HUES48 (cell line): Measurements from ENCODE around the gene FOS.
"Not testable (repeated sequence)": the region's sequence is repeated elsewhere in the genome, so short reads cannot be mapped to it uniquely, and the experiment has no call there.

Experiments
- H3K27ac ChIP-seq: one replicate; pipeline ENCODE4 v1.7.0; 2013; ENCODE audit warnings: low read depth, low read length, inconsistent platforms
- H3K27me3 ChIP-seq: 2 replicates; pipeline ENCODE4 v1.6.1; 2013; ENCODE audit warnings: mild to moderate bottlenecking, low read length; ENCODE audit not compliant: control insufficient read depth, insufficient read depth
- H3K36me3 ChIP-seq: 2 replicates; pipeline ENCODE4 v1.6.1; 2013; ENCODE audit warnings: low read length; ENCODE audit not compliant: control insufficient read depth, insufficient read depth
- H3K4me1 ChIP-seq: 2 replicates; pipeline ENCODE4 v1.6.1; 2013; ENCODE audit warnings: mild to moderate bottlenecking, low read length; ENCODE audit not compliant: control insufficient read depth, insufficient read depth
- H3K4me3 ChIP-seq: 2 replicates; pipeline ENCODE4 v1.5.1; 2013; ENCODE audit warnings: mild to moderate bottlenecking, low read depth, low read length
- H3K9ac ChIP-seq: 2 replicates; pipeline ENCODE4 v1.6.1; 2013; ENCODE audit warnings: mild to moderate bottlenecking, low read depth, low read length, moderate library complexity
- H3K9me3 ChIP-seq: 2 replicates; pipeline ENCODE4 v1.6.1; 2013; ENCODE audit warnings: low read length; ENCODE audit not compliant: control insufficient read depth, insufficient read depth

The FOS gene

DNA sequence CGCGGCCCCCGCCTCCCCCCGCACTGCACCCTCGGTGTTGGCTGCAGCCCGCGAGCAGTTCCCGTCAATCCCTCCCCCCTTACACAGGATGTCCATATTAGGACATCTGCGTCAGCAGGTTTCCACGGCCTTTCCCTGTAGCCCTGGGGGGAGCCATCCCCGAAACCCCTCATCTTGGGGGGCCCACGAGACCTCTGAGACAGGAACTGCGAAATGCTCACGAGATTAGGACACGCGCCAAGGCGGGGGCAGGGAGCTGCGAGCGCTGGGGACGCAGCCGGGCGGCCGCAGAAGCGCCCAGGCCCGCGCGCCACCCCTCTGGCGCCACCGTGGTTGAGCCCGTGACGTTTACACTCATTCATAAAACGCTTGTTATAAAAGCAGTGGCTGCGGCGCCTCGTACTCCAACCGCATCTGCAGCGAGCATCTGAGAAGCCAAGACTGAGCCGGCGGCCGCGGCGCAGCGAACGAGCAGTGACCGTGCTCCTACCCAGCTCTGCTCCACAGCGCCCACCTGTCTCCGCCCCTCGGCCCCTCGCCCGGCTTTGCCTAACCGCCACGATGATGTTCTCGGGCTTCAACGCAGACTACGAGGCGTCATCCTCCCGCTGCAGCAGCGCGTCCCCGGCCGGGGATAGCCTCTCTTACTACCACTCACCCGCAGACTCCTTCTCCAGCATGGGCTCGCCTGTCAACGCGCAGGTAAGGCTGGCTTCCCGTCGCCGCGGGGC, at the start of gene FOS:
TSS of gene FOS (plus strand) at position 407 of the 731 bp plus-strand sequence. CDS start at position 562, 155 bp downstream.
- peaks cover 12% of the 10 kb centered on the region for H3K36me3 ChIP-seq
- H3K27me3 ChIP-seq: peaks cover 43% of the 10 kb centered on the region

DNA sequence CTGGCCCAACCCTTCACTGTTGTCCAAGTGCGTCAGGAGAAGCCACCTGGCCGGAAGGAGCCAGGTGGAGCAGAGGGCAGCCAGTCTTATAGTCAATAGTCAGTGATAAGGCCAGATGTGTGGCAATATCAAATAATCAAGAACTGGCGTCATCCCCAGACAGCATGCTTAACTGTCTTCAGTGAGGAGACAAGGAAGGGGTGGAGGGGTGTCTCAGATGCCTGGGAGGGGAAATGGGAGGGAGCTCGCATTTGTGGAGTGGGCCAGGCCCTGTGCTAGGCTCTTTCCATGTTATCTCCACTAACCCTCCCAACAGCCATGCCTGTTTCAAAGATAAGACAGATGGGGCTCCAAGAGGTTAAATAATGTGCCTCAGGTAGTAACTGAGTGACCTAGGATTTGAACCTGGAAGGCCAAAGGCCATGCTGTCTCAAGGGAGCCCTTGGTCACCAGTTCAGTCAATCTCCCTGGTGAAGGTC, 48.9 kb upstream of the FOS start:
- no peaks in the 10 kb centered on the region for H3K36me3 ChIP-seq
- H3K9me3 ChIP-seq: no peaks in the 10 kb centered on the region
- H3K27me3 ChIP-seq: no peaks in the 10 kb centered on the region
- peaks cover 8% of the 10 kb centered on the region for H3K4me1 ChIP-seq
- no peak overlapping the region for H3K27ac ChIP-seq
- no peak overlapping the region for H3K4me3 ChIP-seq
- no peak overlapping the region for H3K9ac ChIP-seq

More for the DNA sequence above, at the start of gene FOS:
- peak within 1 kb of the TSS; percentile 91 for H3K4me3 ChIP-seq
- peak within 1 kb of the TSS; percentile 96 for H3K27ac ChIP-seq
- peak within 1 kb of the TSS; percentile 98 for H3K9ac ChIP-seq
- peaks cover 25% of the 10 kb centered on the region for H3K4me1 ChIP-seq
- H3K9me3 ChIP-seq: no peaks in the 10 kb centered on the region

DNA sequence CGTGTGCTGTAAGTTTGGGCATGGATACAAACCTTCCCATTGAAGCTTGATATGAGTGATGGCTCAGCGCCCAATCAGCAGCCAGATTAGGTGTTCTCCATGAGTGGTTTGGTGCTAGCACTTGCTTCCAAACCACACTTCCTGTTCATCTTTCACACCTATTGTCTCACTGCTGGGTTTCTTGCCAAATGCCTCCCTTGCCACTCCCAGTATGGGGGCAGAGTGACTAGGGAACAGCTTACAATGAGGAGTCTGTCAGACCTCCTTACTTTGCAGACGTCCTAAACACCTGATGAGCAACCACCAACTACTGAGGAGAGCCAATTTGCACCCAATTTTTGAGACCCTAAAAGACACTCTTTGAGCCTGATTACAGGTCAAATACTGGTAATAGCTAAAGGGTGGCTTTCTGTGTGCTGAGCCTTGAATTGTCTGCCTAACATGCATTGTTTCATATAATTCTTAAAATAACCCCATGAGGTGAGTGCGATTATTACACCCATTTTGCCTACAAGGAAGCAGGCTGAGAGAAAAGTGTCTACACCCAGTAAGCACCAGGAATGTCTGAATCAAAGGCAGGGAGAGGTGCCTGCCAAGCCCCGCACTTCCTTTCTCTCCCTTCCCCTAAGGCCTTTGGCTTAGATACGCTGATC, 48.4 kb upstream of the FOS start:
- H3K4me3 ChIP-seq: no peak overlapping the region
- no peak overlapping the region for H3K27ac ChIP-seq
- H3K4me1 ChIP-seq: peaks cover 8% of the 10 kb centered on the region
- no peaks in the 10 kb centered on the region for H3K27me3 ChIP-seq
- H3K9me3 ChIP-seq: no peaks in the 10 kb centered on the region
- no peaks in the 10 kb centered on the region for H3K36me3 ChIP-seq
- H3K9ac ChIP-seq: no peak overlapping the region

DNA sequence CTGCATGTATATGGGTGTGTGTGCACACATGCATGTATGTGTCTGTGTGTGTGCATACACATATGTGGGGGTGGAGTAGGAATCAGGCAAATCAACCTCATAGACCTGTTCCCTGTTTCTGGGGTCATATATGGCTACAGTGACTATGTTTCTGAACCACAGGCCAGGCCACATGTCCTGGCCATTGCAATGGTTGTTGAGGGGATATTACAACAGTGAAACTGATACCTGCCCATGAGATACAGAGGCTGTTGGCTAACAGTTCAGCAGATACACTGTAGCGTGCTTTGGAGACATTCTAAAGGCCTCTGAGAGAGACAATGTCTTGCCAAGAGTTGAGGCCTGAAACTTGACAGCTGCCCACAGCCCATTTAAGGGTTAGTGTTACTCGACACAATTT, 47.3 kb upstream of the FOS start:
- Histone ChIP-seq H3K4me1 (peaks cover 8% of the 10 kb centered on the region), H3K27ac (no peak overlapping the region), H3K4me3 (no peak overlapping the region), H3K9ac (no peak overlapping the region), H3K36me3 (no peaks in the 10 kb centered on the region), H3K9me3 (no peaks in the 10 kb centered on the region), H3K27me3 (no peaks in the 10 kb centered on the region)

DNA sequence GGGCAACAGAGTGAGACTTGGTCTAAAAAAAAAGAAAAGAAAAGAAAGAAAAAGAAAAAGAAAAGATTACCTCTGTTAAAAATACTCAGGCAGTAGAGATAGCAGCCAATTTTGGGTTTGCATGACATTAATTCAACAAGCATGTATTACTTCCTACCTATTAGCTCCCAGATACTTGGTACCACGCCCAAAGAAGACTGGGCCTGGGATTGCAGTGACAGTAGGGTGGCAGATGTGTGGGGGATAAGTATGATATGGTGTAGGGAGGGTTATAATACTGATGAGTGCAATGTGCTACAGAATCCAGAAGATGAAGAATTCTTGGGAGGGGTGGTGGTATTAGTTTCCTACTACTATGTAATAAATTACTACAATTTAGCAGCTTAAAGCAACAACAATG, 46.4 kb upstream of the FOS start:
- Histone ChIP-seq H3K4me3 (no peak overlapping the region), H3K9ac (no peak overlapping the region), H3K36me3 (no peaks in the 10 kb centered on the region), H3K4me1 (peaks cover 8% of the 10 kb centered on the region), H3K9me3 (no peaks in the 10 kb centered on the region), H3K27me3 (no peaks in the 10 kb centered on the region), H3K27ac (no peak overlapping the region)

DNA sequence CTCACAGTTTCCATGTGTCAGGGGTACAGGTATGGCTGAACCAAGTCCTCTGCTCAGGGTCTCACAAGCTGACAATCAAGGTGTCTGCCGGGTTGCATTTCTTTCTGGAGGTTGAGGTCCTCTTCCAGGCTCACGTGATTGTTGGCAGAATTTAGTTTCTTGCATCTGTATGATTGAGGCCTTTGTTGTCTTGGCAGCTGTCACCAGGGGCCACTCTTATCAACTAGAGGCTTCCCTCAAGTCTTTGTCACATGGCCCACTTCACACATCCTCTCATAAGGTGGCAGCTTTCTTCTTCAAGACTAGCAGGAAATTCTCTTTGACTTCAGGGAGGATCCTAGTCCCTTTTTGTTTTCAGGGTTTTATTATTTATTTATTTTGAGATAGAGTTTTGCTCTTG, 46.0 kb upstream of the FOS start:
- H3K36me3 ChIP-seq: no peaks in the 10 kb centered on the region
- peaks cover 8% of the 10 kb centered on the region for H3K4me1 ChIP-seq
- no peak overlapping the region for H3K9ac ChIP-seq
- no peaks in the 10 kb centered on the region for H3K9me3 ChIP-seq
- no peak overlapping the region for H3K27ac ChIP-seq
- no peak overlapping the region for H3K4me3 ChIP-seq
- H3K27me3 ChIP-seq: no peaks in the 10 kb centered on the region

DNA sequence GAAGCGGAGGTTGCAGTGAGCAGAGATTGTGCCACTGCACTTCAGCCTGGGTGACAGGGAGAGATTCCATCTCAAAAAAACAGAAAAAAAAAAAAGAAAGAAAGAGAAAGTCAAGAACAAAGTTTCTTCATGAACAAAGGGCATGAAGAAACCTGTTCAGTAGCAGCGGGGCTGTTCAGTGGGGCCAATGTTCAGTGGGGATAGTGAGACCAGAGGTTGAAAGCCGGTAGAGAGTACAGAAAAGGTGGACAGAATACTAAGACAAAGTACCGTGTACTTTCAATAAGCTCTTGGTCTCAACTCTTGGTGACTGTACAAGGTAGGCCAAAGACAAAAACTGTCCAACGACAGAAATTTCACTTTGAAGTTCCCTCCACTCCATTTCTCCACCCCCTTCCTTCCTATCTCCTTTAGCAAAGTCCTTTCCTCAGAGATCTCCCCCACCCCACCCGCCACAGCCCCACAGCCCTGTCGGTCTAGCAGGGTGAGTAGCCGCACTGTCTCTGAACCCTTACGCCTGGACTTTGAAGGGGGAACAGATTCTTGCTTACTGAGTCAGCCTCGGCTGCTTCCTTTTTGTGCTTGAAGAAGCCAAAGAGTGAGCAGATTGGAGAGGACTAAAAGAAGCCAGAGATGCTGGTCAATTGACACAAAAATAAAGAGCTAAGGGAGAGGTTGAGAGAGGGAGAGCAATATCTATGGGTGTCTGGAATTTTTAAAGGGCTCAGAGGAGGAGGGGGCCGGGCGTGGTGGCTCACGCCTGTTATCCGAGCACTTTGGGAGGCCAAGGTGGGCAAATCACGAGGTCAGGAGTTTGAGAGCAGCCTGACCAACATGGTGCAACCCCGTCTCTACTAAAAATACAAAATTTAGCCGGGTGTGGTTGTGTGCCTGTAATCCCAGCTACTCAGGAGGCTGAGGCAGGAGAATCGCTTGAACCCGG, 44.2 kb upstream of the FOS start:
- Histone ChIP-seq H3K36me3 (no peaks in the 10 kb centered on the region), H3K4me3 (no peak overlapping the region), H3K4me1 (peaks cover 5% of the 10 kb centered on the region), H3K9me3 (no peaks in the 10 kb centered on the region), H3K9ac (no peak overlapping the region), H3K27ac (no peak overlapping the region), H3K27me3 (no peaks in the 10 kb centered on the region)

DNA sequence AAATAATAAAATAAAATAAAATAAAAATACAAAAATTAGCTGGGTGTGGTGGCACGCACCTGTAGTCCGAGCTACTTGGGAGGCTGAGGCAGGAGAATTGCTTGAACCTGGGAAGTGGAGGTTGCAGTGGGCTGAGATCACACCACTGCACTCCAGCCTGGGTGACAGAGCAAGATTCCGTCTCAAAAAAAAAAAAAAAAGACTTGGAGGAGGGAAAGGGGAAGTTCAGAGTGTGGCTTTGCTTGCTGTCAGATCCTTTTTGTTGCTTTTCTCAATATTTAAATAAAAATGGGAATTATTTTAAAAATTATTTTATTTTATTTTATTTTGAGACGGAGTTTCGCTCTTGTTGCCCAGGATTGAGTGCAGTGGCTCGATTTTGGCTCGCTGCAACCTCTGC, 43.4 kb upstream of the FOS start:
- H3K36me3 ChIP-seq, H3K4me3 ChIP-seq, H3K4me1 ChIP-seq, H3K27me3 ChIP-seq, H3K27ac ChIP-seq, H3K9ac ChIP-seq, H3K9me3 ChIP-seq: not testable (repeated sequence)

DNA sequence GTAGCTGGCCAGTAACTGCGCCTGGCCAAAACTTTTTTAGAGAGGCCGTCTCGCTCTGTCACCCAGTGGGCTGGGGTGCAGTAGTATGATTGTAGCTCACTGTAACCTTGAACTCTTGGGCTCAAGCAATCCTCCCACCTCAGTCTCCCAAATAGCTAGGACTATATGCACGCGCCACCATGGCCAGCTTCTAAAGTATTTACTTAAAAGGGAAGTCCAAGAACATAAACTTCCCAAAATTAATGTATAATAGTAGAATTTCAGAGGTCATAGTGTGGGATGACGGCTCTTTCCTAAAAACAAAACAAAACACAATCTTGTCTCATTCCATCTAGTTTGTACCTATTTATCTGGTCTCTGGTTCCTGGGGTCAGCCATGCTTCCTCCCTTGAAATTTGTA, 42.2 kb upstream of the FOS start:
- no peaks in the 10 kb centered on the region for H3K9me3 ChIP-seq
- H3K9ac ChIP-seq: no peak overlapping the region
- H3K27ac ChIP-seq: no peak overlapping the region
- no peaks in the 10 kb centered on the region for H3K36me3 ChIP-seq
- no peaks in the 10 kb centered on the region; the same call in 1 of the 2 replicates for H3K4me1 ChIP-seq
- no peak overlapping the region for H3K4me3 ChIP-seq
- no peaks in the 10 kb centered on the region for H3K27me3 ChIP-seq

DNA sequence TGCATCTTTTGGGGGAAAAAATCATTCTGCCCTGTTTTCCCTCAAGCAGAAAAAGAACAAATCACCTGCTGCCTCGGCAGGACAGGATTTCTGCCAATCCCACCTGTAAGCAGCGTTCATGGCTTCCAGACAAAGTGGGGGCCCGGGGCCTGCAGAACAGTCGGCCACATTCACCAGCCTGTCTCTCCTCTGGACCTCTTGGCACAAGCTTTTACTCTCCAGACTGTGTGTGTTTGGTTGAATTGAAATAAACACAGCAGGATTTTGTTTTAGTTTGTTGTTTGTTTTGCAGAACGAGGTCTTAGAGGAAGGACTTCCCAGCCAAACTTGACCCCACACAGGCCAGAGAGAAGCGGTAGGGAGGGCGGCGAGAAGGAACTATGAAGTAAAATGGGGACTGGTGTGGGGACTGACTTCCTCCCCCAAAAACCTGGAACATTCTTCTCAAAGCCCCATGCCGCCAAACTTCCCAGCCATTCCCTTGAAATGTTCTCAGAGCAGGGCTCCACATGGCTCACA, 41.7 kb upstream of the FOS start:
- Histone ChIP-seq H3K27me3 (no peaks in the 10 kb centered on the region), H3K36me3 (no peaks in the 10 kb centered on the region), H3K9me3 (no peaks in the 10 kb centered on the region), H3K9ac (no peak overlapping the region), H3K4me3 (no peak overlapping the region), H3K27ac (no peak overlapping the region), H3K4me1 (no peaks in the 10 kb centered on the region; the same call in 1 of the 2 replicates)
